Neural cell (in vitro differentiated cells): ENCODE results near the gene HDAC4.

Experiments used
- EP300 ChIP-seq: fragments of 450-650 bp; conservative IDR thresholded peaks from 2 replicates; pipeline ENCODE4 v1.6.1; 2014; ENCODE audit warnings: antibody characterized with exemption, mild to moderate bottlenecking, moderate library complexity; ENCODE audit not compliant: poor library complexity, severe bottlenecking
- EZH2 ChIP-seq: fragments of 200-600, 300-800 bp; shearing (Covaris generic), sonication (generic); IDR thresholded peaks from 2 replicates; pipeline ENCODE4 v1.6.1; 2014; ENCODE audit warnings: antibody characterized with exemption, low read length, borderline replicate concordance, mild to moderate bottlenecking; ENCODE audit not compliant: insufficient read depth, poor library complexity, severe bottlenecking
- MXI1 ChIP-seq: fragments of 450-650 bp; conservative IDR thresholded peaks from 2 replicates; pipeline ENCODE4 v1.6.1; 2014; ENCODE audit warnings: antibody characterized with exemption, mild to moderate bottlenecking; ENCODE audit not compliant: poor library complexity, severe bottlenecking
- POLR2AphosphoS5 ChIP-seq: IDR thresholded peaks from 2 replicates; pipeline ENCODE4 v1.6.1; 2012
- RAD21 ChIP-seq: fragments of 450-650 bp; conservative IDR thresholded peaks from 2 replicates; pipeline ENCODE4 v1.6.1; 2014; ENCODE audit warnings: antibody characterized with exemption, mild to moderate bottlenecking, moderate library complexity
- SMC3 ChIP-seq: fragments of 450-650 bp; conservative IDR thresholded peaks from 2 replicates; pipeline ENCODE4 v1.6.1; 2014; ENCODE audit warnings: antibody characterized with exemption, mild to moderate bottlenecking, moderate library complexity; ENCODE audit not compliant: poor library complexity
- TAF1 ChIP-seq: IDR thresholded peaks from 2 replicates; pipeline ENCODE4 v1.6.1; 2012; ENCODE audit warnings: low read depth
- TF ChIP-seq, protein P1 (sequence below): IDR thresholded peaks from 2 replicates; pipeline ENCODE4 v1.6.1; 2012; ENCODE audit warnings: borderline replicate concordance
- TF ChIP-seq, protein P2 (sequence below): fragments of 450-650 bp; IDR thresholded peaks from 2 replicates; pipeline ENCODE4 v1.5.1; 2014; ENCODE audit warnings: antibody characterized with exemption, mild to moderate bottlenecking, moderate library complexity; ENCODE audit not compliant: poor library complexity, severe bottlenecking

DNA sequence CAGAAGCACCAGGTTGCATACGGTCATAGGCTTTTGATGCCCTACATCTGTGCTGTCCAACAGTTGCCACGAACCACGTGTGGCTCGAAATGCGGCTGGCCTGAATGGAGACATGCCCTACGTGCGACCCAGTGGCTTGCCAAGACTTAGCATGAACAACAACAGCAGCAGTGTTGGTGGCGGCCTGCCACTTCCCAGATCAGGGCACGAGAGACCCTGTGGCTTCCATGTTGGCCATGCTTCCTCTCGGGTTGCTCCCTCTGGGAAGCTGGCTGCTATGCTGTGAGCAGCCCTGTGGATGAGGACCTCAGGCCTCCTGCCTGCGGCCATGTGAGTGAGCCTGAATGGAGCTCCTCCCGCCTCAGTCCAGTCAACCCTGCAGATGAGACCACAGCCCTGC, 212.3 kb downstream of the HDAC4 start:
- TF ChIP-seq, protein P1, sequence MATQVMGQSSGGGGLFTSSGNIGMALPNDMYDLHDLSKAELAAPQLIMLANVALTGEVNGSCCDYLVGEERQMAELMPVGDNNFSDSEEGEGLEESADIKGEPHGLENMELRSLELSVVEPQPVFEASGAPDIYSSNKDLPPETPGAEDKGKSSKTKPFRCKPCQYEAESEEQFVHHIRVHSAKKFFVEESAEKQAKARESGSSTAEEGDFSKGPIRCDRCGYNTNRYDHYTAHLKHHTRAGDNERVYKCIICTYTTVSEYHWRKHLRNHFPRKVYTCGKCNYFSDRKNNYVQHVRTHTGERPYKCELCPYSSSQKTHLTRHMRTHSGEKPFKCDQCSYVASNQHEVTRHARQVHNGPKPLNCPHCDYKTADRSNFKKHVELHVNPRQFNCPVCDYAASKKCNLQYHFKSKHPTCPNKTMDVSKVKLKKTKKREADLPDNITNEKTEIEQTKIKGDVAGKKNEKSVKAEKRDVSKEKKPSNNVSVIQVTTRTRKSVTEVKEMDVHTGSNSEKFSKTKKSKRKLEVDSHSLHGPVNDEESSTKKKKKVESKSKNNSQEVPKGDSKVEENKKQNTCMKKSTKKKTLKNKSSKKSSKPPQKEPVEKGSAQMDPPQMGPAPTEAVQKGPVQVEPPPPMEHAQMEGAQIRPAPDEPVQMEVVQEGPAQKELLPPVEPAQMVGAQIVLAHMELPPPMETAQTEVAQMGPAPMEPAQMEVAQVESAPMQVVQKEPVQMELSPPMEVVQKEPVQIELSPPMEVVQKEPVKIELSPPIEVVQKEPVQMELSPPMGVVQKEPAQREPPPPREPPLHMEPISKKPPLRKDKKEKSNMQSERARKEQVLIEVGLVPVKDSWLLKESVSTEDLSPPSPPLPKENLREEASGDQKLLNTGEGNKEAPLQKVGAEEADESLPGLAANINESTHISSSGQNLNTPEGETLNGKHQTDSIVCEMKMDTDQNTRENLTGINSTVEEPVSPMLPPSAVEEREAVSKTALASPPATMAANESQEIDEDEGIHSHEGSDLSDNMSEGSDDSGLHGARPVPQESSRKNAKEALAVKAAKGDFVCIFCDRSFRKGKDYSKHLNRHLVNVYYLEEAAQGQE, result no peak
- TF ChIP-seq SMC3 (no peak), POLR2AphosphoS5 (no peak), TAF1 (no peak), MXI1 (no peak), EZH2 (no peak), EP300 (no peak), RAD21 (no peak)
- TF ChIP-seq, protein P2, sequence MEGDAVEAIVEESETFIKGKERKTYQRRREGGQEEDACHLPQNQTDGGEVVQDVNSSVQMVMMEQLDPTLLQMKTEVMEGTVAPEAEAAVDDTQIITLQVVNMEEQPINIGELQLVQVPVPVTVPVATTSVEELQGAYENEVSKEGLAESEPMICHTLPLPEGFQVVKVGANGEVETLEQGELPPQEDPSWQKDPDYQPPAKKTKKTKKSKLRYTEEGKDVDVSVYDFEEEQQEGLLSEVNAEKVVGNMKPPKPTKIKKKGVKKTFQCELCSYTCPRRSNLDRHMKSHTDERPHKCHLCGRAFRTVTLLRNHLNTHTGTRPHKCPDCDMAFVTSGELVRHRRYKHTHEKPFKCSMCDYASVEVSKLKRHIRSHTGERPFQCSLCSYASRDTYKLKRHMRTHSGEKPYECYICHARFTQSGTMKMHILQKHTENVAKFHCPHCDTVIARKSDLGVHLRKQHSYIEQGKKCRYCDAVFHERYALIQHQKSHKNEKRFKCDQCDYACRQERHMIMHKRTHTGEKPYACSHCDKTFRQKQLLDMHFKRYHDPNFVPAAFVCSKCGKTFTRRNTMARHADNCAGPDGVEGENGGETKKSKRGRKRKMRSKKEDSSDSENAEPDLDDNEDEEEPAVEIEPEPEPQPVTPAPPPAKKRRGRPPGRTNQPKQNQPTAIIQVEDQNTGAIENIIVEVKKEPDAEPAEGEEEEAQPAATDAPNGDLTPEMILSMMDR, result no peak
